ENCODE results near the gene ZNF638. TPM values are rescaled to one million over a fixed set of nuclear protein-coding genes. Genes with fewer than 3 reads are reported as not detected.

The ZNF638 gene
- total RNA-seq, 1 donor, result 83.7 TPM

- no peak for DNase-seq (ENCODE audit: low read depth in 2 of 3, low spot score in 2 of 3)
Observed at GRCh38 chr2:71467180-71467815, 135.7 kb downstream of the ZNF638 start.

- no peak for DNase-seq (ENCODE audit: low read depth in 2 of 3, low spot score in 2 of 3)
Observed at GRCh38 chr2:71468279-71469015, 136.9 kb downstream of the ZNF638 start.

- no peak for DNase-seq (ENCODE audit: low read depth in 2 of 3, low spot score in 2 of 3)
Observed at GRCh38 chr2:71469403-71470398, 138.1 kb downstream of the ZNF638 start.

DNA sequence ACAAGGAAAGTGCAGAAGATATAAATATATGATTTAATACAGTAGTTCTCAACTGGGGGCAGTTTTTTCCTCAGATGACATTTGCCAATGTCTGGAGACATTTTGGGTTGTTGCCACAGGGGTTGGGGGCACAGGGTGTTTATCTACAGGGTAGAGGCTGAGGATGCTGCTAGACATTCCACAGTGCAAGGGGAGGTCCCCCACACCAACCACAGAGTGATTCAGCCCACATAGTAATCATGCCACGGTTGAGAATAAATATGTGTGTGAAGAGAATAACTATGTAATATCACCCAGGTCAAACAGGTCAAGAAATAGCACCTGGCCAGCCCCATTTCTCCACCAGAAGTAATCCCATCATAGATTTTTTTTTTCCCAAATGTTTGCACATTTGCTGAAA is 139.7 kb downstream of the ZNF638 start:
- no peak for DNase-seq (ENCODE audit: low read depth in 2 of 3, low spot score in 2 of 3)

DNA sequence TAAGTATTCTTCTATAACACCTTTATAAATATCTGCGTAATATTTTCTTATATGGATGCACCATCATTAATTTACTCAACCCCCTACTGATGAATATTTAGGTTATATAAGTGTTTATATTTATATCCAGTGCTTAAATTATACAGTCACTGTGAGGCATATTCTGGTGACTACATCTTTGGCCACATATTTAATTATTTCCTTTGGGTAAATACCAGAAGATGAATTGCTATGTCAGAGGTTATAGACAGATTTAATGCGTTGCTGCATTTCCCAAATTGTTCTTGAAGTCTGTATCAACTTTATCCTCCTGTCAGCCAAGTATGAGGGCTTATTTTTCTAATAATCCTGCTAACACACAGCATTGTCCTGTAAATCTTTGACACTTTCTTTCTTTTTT is 140.4 kb downstream of the ZNF638 start:
- DNase-seq (ENCODE audit: low read depth in 2 of 3, low spot score in 2 of 3), result no peak

GRCh38 chr2:71473346-71474031 is 141.9 kb downstream of the ZNF638 start:
- no peak for DNase-seq (ENCODE audit: low read depth in 2 of 3, low spot score in 2 of 3)

- DNase-seq (ENCODE audit: low read depth in 2 of 3, low spot score in 2 of 3), result no peak
Observed at GRCh38 chr2:71474116-71474743, 142.6 kb downstream of the ZNF638 start.

DNA sequence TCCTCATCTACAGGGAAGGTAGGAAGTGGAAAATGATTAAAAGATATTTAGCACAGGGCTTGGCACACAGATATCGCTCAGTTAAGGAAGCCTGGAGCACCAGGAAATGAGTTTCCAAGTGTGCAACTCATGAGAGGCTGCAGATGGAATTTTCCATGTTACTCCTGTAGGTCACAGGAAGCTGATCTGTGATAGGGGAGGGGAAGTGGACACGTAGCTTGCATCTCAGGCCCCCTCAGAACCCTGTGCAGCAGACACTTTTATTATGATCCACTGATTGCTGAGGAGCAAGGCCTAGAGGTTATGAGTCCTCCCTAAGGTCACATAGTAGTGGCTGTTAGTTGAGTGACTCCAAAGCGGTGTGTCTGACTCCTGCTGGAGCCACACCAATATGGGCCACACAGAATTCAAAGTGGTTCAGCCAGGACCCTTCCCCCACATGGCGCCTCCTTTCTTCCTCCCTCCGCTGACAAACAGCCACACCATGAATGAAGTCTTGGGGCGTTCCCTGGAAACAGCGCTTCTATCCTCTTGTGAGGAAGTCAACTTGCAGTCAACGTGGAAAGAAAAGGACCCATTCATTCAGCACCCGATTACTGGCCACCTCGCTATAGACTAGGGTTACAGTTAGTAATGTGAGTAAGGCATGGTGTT is 143.3 kb downstream of the ZNF638 start:
- DNase-seq (ENCODE audit: low read depth in 2 of 3, low spot score in 2 of 3), result no peak

- no peak for DNase-seq (ENCODE audit: low read depth in 2 of 3, low spot score in 2 of 3)
Observed at GRCh38 chr2:71476495-71476894, 144.9 kb downstream of the ZNF638 start.

DNA sequence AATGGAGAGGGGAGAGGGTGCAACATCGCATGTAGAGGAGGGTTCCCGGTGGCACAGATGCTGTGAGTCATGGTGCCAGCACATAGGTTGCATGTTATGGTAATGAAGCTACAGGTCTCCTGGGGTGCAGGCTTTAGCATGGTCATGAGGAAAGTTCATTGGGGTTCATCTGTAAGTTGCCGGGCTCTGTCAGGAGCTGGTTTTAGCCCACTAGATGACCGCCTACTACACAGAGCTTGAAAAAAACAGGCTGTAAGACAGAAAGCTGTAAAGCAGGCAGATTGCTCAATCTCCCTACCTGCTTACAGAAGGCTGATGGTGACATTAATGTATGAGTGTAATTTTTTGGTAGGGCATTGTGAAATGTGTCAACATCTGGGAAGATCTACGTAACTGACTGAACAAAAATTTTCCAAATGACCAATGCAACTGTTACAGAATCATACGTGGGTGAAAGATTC is 145.7 kb downstream of the ZNF638 start:
- no peak for DNase-seq (ENCODE audit: low read depth in 2 of 3, low spot score in 2 of 3)

- no peak for DNase-seq (ENCODE audit: low read depth in 2 of 3, low spot score in 2 of 3)
Observed at GRCh38 chr2:71478806-71479205, 147.2 kb downstream of the ZNF638 start.

DNA sequence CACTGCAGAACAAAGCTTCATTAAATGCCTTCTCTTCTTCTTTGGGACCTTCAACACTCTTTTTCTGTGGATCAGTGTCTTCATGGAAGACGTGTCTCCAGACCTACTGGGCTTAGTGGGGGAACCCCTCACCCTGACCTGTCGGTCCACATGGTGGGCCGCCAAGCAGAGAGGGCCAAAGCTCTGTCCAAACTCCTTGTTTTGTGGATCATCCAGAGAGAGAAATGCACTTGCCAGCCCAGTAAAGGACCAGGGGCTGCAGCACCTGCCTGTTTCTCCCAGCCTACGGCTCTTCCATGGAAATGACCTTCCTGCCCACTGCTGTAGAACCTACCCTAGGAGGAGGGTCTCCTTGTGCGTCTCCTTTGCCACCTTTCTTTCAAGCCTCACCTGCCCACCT is 147.7 kb downstream of the ZNF638 start:
- DNase-seq (ENCODE audit: low read depth in 2 of 3, low spot score in 2 of 3), result no peak

- no peak for DNase-seq (ENCODE audit: low read depth in 2 of 3, low spot score in 2 of 3)
Observed at GRCh38 chr2:71481111-71481510, 149.5 kb downstream of the ZNF638 start.

- DNase-seq (ENCODE audit: low read depth in 2 of 3, low spot score in 2 of 3), result no peak
Observed at GRCh38 chr2:71482055-71482454, 150.5 kb downstream of the ZNF638 start.

DNA sequence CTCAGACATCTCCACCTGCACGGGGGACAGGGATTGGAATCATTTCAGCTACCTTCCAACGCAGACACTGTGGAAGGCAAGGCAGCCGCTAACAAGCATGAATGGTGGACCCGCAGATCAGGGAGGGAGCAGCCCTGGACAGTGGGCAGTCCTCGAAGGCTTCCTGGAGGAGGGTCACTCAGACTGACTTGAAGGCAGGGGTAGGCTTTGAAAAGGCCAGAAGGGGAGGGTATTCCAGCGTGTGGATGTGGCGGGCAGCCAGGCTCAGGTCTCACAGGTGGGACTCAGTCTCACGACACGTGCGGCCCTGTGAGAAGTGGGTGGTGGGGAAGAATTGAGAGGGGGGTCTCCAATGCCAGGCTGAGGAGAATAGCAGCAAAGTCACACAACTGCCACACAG is 151.7 kb downstream of the ZNF638 start:
- no peak for DNase-seq (ENCODE audit: low read depth in 2 of 3, low spot score in 2 of 3)

GRCh38 chr2:71484354-71484753 is 152.8 kb downstream of the ZNF638 start:
- DNase-seq (ENCODE audit: low read depth in 2 of 3, low spot score in 2 of 3), result no peak
